CD14-positive monocyte (primary cell): Measurements from ENCODE around the gene OPTC. TPM values are rescaled to one million over a fixed set of nuclear protein-coding genes. Genes with fewer than 3 reads are reported as not detected.

Source experiments
- DNase-seq, 3 donors: peaks; one replicate each; pipeline ENCODE4 v3.0.0-alpha.2; 2011 to 2022
- H2AFZ ChIP-seq: 2 replicates; pipeline ENCODE4 v1.6.0; 2012; ENCODE audit warnings: mild to moderate bottlenecking, low read depth, low read length, inconsistent platforms; ENCODE audit not compliant: insufficient read depth, poor library complexity, severe bottlenecking
- H3K27ac ChIP-seq, 2 donors: 1 replicate in 1 of 2; 2 replicates in 1 of 2; pipeline ENCODE4 v1.5.1; 2012 to 2013; ENCODE audit warnings: low read length in 2 of 2, control low read depth in 1 of 2, inconsistent platforms in 1 of 2, low read depth in 1 of 2, mild to moderate bottlenecking in 1 of 2
- H3K27me3 ChIP-seq, 2 donors: one replicate each; pipeline versions ENCODE4 v1.6.0 to v1.6.1; 2011 to 2013; ENCODE audit warnings: low read length in 2 of 2; ENCODE audit not compliant: control insufficient read depth in 2 of 2, insufficient read depth in 2 of 2
- H3K36me3 ChIP-seq, 2 donors: replicated peaks in 1 of 2; 1 replicate in 1 of 2; 2 replicates in 1 of 2; pipeline versions ENCODE4 v1.5.1 to v1.6.1; 2012 to 2013; ENCODE audit warnings: low read length in 2 of 2, control low read depth in 1 of 2, inconsistent platforms in 1 of 2, mild to moderate bottlenecking in 1 of 2; ENCODE audit not compliant: insufficient read depth in 2 of 2, control insufficient read depth in 1 of 2
- H3K4me1 ChIP-seq, 2 donors: 1 replicate in 1 of 2; 2 replicates in 1 of 2; pipeline versions ENCODE4 v1.5.1 to v1.6.1; 2012 to 2013; ENCODE audit warnings: low read length in 2 of 2, control low read depth in 1 of 2, inconsistent platforms in 1 of 2, mild to moderate bottlenecking in 1 of 2, moderate library complexity in 1 of 2; ENCODE audit not compliant: insufficient read depth in 2 of 2, control insufficient read depth in 1 of 2
- H3K4me2 ChIP-seq: replicated peaks from 2 replicates; pipeline ENCODE3; 2012; ENCODE audit warnings: low read length, moderate library complexity, mild to moderate bottlenecking; ENCODE audit not compliant: poor library complexity, severe bottlenecking; ENCODE audit errors: extremely low read depth
- H3K4me3 ChIP-seq, 3 experiments: fragments of 200-600 bp in 1 of 3; sonication (generic) in 1 of 3; replicated peaks in 1 of 3; 1 replicate in 2 of 3; 2 replicates in 1 of 3; pipeline ENCODE4 v1.5.1; 2011 to 2013; ENCODE audit warnings: low read length in 3 of 3, mild to moderate bottlenecking in 3 of 3, control low read depth in 2 of 3, low read depth in 2 of 3, inconsistent platforms in 1 of 3, moderate library complexity in 1 of 3
- H3K79me2 ChIP-seq: 2 replicates; pipeline ENCODE4 v1.6.0; 2012; ENCODE audit warnings: mild to moderate bottlenecking, control low read depth, inconsistent platforms, low read length, moderate library complexity; ENCODE audit not compliant: insufficient read depth
- H3K9ac ChIP-seq: 2 replicates; pipeline ENCODE4 v1.6.0; 2017; ENCODE audit warnings: low read length, mild to moderate bottlenecking; ENCODE audit not compliant: insufficient read depth, poor library complexity, severe bottlenecking
- H3K9me3 ChIP-seq, 2 donors: replicated peaks in 1 of 2; 1 replicate in 1 of 2; 2 replicates in 1 of 2; pipeline versions ENCODE4 v1.5.1 to v1.6.1; 2012 to 2013; ENCODE audit warnings: low read length in 2 of 2, control low read depth in 1 of 2; ENCODE audit not compliant: control insufficient read depth in 1 of 2, insufficient read depth in 1 of 2
- H4K20me1 ChIP-seq: 2 replicates; pipeline ENCODE4 v1.6.0; 2012; ENCODE audit warnings: mild to moderate bottlenecking, low read length, control low read depth, moderate library complexity; ENCODE audit not compliant: insufficient read depth
- H3K27ac Mint-ChIP-seq, 7 donors: one replicate each; pipeline ENCODE4 v1.8.0; 2020; ENCODE audit warnings: mild to moderate bottlenecking in 7 of 7, mixed read lengths in 7 of 7, moderate library complexity in 6 of 7, inconsistent platforms in 2 of 7
- H3K27me3 Mint-ChIP-seq, 3 donors: one replicate each; pipeline ENCODE4 v1.8.0; 2021 to 2022; ENCODE audit warnings: low read depth in 3 of 3, mild to moderate bottlenecking in 3 of 3, mixed read lengths in 3 of 3, moderate library complexity in 3 of 3, inconsistent platforms in 1 of 3
- H3K36me3 Mint-ChIP-seq, 2 donors: one replicate each; pipeline ENCODE4 v1.8.0; 2020; ENCODE audit warnings: mixed read lengths in 2 of 2, inconsistent platforms in 1 of 2, mild to moderate bottlenecking in 1 of 2
- H3K4me1 Mint-ChIP-seq: one replicate; pipeline ENCODE4 v1.8.0; 2020; ENCODE audit warnings: mild to moderate bottlenecking, mixed read lengths
- H3K4me3 Mint-ChIP-seq, 2 donors: one replicate each; pipeline ENCODE4 v1.8.0; 2020; ENCODE audit warnings: mild to moderate bottlenecking in 2 of 2, mixed read lengths in 2 of 2, moderate library complexity in 1 of 2
- H3K9me3 Mint-ChIP-seq, 7 donors: one replicate each; pipeline ENCODE4 v1.8.0; 2020 to 2022; ENCODE audit warnings: mixed read lengths in 7 of 7, mild to moderate bottlenecking in 6 of 7, moderate library complexity in 6 of 7, inconsistent platforms in 2 of 7
- WGBS: methylation state at CpG from one replicate; pipeline ENCODE4 v1.1.5; 2013; ENCODE audit warnings: missing lambda C conversion rate; ENCODE audit not compliant: insufficient coverage; 5-methylcytosine and 5-hydroxymethylcytosine counted together
- intact Hi-C, 2 donors: fragments of 100-400 bp; cut with micrococcal nuclease; formaldehyde crosslinking; loops; one replicate each; pipeline versions ENCODE4 v1.15.0 to v1.15.1; 2023
- polyA plus RNA-seq, 3 donors: library from polyadenylated mRNA; depleted of rRNA in 1 of 3; unstranded in 2 of 3; stranded (reverse) in 1 of 3; fragments of 300-500 nt in 2 of 3; fragments of >200 nt in 1 of 3; fragmentation: Illumina TruSeq in 2 of 3; gene quantifications; 1 replicate in 2 of 3; 2 replicates in 1 of 3; pipeline ENCODE4 v1.2.3, GENCODE V29; 2012 to 2021
- TF ChIP-seq, protein P1 (sequence below): fragments of 200-600 bp; IDR thresholded peaks from one replicate; pipeline ENCODE4 v1.8.0; 2022; ENCODE audit warnings: antibody characterized with exemption, mild to moderate bottlenecking

Gene OPTC
- polyA plus RNA-seq, 3 donors, result not detected

DNA sequence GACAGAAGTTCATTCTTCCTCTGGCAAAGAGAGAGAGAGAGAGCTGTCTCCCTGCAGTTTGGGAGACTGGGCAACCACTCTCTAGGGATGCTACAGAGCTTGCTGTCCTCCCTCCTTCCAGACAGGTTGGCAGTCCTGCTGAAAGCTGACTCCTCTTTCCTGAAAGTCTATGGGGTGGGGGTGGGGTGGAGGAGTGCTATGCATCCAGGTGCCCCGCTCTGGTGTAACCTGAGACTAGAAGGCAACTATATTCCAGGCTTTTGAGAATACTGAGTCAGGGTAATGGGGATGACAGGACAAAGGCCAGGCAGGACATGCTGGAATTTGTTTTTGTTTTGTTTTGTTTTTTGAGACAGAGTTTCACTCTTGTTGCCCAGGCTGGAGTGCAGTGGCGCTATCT, 55.4 kb downstream of the OPTC start:
- Histone ChIP-seq H3K4me2 (no peak overlapping the region), H3K27me3 (no peaks in the 10 kb centered on the region), H4K20me1 (no peaks in the 10 kb centered on the region), H3K27ac (no peak overlapping the region), H3K4me3 (no peak overlapping the region), H3K4me1 (no peaks in the 10 kb centered on the region), H2AFZ (no peak overlapping the region), H3K9ac (no peak overlapping the region), H3K79me2 (no peaks in the 10 kb centered on the region), H3K9me3 (no peaks in the 10 kb centered on the region), H3K36me3 (no peaks in the 10 kb centered on the region)
- no peak overlapping the region for H3K27ac Mint-ChIP-seq
- DNase-seq, result no peak
- H3K4me3 Mint-ChIP-seq, result no peak overlapping the region
- H3K9me3 Mint-ChIP-seq, result no peaks in the 10 kb centered on the region
- no peaks in the 10 kb centered on the region for H3K36me3 Mint-ChIP-seq
- WGBS, result 90% methylated on average over 1 of the region's 2 CpGs
- intact Hi-C loops, result no loop called here
- TF ChIP-seq, protein P1, sequence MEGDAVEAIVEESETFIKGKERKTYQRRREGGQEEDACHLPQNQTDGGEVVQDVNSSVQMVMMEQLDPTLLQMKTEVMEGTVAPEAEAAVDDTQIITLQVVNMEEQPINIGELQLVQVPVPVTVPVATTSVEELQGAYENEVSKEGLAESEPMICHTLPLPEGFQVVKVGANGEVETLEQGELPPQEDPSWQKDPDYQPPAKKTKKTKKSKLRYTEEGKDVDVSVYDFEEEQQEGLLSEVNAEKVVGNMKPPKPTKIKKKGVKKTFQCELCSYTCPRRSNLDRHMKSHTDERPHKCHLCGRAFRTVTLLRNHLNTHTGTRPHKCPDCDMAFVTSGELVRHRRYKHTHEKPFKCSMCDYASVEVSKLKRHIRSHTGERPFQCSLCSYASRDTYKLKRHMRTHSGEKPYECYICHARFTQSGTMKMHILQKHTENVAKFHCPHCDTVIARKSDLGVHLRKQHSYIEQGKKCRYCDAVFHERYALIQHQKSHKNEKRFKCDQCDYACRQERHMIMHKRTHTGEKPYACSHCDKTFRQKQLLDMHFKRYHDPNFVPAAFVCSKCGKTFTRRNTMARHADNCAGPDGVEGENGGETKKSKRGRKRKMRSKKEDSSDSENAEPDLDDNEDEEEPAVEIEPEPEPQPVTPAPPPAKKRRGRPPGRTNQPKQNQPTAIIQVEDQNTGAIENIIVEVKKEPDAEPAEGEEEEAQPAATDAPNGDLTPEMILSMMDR, result no peak
- peaks cover 0 to 8% (median 0%) of the 10 kb centered on the region in 3 donors for H3K27me3 Mint-ChIP-seq
- peaks cover 4% of the 10 kb centered on the region for H3K4me1 Mint-ChIP-seq

DNA sequence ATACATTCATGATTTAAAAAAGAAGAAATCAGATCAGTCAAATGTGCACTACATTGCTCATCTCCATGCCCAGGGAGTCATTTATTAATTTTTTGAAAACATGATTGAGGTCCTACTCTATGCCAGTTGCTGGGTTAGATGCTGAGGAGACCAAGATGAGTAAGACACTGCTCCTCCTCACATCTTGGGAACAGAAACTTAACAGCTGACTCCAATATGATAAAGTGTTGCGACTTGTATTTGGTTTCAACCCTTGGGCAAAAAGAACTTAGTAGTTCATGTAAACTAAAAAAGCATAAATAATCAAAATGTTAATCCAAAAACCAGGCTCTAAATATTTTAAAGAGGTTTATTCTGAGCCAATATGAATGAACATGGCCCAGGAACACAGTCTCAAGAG, 56.9 kb downstream of the OPTC start:
- Histone ChIP-seq H3K9me3 (no peaks in the 10 kb centered on the region), H3K27me3 (no peaks in the 10 kb centered on the region), H3K79me2 (no peaks in the 10 kb centered on the region), H3K9ac (no peak overlapping the region), H4K20me1 (no peaks in the 10 kb centered on the region), H3K27ac (no peak overlapping the region), H3K4me1 (no peaks in the 10 kb centered on the region), H3K4me3 (no peak overlapping the region), H3K4me2 (no peak overlapping the region), H2AFZ (no peak overlapping the region), H3K36me3 (no peaks in the 10 kb centered on the region)
- no CpG with 5 or more reads among the region's 1 CpG for WGBS
- no peak overlapping the region for H3K4me3 Mint-ChIP-seq
- TF ChIP-seq, protein P1, result no peak
- no peak overlapping the region for H3K27ac Mint-ChIP-seq
- DNase-seq, result no peak
- peaks cover 4% of the 10 kb centered on the region for H3K4me1 Mint-ChIP-seq
- intact Hi-C loops, result no loop called here
- peaks cover 0 to 7% (median 2%) of the 10 kb centered on the region in 3 donors for H3K27me3 Mint-ChIP-seq
- no peaks in the 10 kb centered on the region for H3K9me3 Mint-ChIP-seq
- no peaks in the 10 kb centered on the region for H3K36me3 Mint-ChIP-seq
